IPS-15b (cell line): ENCODE measurements around the gene PCNP.
"Not testable (repeated sequence)": the region's sequence is repeated elsewhere in the genome, so short reads cannot be mapped to it uniquely, and the experiment has no call there.

Source experiments
- H3K27me3 ChIP-seq: one replicate; pipeline ENCODE4 v1.6.1; 2013; ENCODE audit warnings: low read length; ENCODE audit not compliant: control insufficient read depth, insufficient read depth
- H3K36me3 ChIP-seq: one replicate; pipeline ENCODE4 v1.6.1; 2013; ENCODE audit warnings: low read length; ENCODE audit not compliant: control insufficient read depth, insufficient read depth
- H3K4me1 ChIP-seq: one replicate; pipeline ENCODE4 v1.6.1; 2013; ENCODE audit warnings: mild to moderate bottlenecking, low read length; ENCODE audit not compliant: control insufficient read depth, insufficient read depth
- H3K4me3 ChIP-seq: one replicate; pipeline ENCODE4 v1.5.1; 2013; ENCODE audit warnings: low read depth, low read length
- H3K9ac ChIP-seq: one replicate; pipeline ENCODE4 v1.6.1; 2013; ENCODE audit warnings: low read depth, mild to moderate bottlenecking, low read length
- H3K9me3 ChIP-seq: one replicate; pipeline ENCODE4 v1.6.1; 2013; ENCODE audit warnings: mild to moderate bottlenecking, low read length; ENCODE audit not compliant: control insufficient read depth, insufficient read depth

The PCNP gene

DNA sequence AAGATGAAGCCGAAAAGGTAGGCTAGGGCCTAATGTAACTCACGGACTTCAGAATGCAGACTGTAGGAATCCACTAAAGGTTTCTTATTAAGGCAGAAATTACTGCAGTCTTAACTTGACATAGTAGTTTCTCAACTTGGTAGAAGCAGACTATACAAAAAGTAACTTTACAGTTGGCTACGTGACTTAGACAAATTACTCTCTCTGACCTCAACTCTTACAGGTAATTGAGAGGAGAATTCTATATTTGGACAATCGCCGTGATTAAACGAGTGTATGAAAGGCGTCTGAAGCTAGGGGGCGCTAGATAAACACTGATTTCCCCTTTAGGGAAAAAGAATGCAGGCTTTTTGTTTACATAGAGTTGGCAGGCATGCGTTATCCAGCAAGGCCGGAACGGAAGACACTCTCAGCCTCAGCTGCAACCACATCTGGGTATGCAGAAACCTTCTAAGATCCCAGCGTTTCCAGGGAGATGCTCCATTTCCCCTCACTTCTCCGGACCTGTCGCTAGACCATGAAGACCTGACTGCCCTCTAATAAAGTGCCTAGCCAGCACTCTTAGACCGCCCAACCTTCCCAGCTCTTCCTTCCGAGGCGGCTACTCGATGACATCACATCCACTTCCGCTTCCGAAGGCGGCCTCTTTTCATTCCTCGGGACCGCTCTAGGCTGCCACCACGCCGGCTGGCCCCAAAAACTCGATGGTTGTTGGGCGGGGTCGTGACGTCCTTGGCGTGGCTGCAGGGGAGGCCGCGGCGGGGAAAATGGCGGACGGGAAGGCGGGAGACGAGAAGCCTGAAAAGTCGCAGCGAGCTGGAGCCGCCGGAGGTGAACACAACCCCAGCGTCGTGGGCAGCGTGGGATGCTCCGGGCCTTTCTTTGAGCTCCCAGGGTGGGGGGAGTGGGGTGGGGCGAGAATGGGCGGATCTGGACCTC lies at the start of gene PCNP:
Gene PCNP (plus strand): TSS at position 732 of the 939 bp plus-strand sequence. CDS start 36 bp downstream, at position 768.
- Histone ChIP-seq H3K4me1 (no peaks in the 10 kb centered on the region), H3K27me3 (no peaks in the 10 kb centered on the region), H3K9ac (peak within 1 kb of the TSS; percentile 82), H3K4me3 (peak within 1 kb of the TSS; percentile 90), H3K36me3 (no peaks in the 10 kb centered on the region), H3K9me3 (no peaks in the 10 kb centered on the region)

DNA sequence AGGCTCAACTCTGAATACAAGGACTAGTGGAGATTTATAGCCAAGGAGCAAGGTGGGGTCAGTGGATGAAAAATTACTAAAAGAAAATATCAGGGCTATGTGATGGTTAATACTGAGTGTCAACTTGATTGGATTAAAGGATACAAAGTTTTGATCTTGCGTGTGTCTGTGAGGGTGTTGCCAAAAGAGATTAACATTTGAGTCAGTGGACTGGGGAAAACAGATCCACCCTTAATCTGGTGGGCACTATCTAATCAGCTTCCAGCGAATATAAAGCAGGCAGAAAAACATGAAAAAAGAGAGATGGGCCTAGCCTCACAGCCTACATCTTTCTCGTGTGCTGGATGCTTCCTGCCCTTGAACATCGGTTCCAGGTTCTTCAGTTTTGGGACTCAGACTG lies 46.5 kb upstream of the PCNP start:
- H3K27me3 ChIP-seq: no peaks in the 10 kb centered on the region
- peaks cover 8% of the 10 kb centered on the region for H3K9me3 ChIP-seq
- no peak overlapping the region for H3K9ac ChIP-seq
- H3K36me3 ChIP-seq: no peaks in the 10 kb centered on the region
- no peak overlapping the region for H3K4me3 ChIP-seq
- no peaks in the 10 kb centered on the region for H3K4me1 ChIP-seq

DNA sequence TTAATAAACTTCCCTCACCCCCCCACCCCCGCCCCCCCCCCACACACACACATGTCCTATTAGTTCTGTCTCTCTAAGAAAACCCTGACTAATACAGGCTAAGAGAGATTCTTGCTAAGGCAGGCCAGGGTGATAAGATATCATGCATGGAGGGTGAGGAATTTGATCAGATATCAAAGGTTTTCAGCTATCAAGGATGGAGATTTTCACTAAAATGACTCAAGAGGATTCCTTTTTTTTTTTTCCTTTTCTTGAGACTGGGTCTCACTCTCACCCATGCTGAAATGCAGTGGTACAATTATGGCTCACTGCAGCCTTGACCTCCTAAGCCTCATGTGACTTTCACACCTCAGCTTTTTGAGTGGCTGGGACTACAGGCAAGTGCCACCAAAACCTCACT lies 46.1 kb upstream of the PCNP start:
- Histone ChIP-seq H3K4me3 (no peak overlapping the region), H3K36me3 (no peaks in the 10 kb centered on the region), H3K9ac (no peak overlapping the region), H3K9me3 (peaks cover 8% of the 10 kb centered on the region), H3K4me1 (no peaks in the 10 kb centered on the region), H3K27me3 (no peaks in the 10 kb centered on the region)

GRCh38 chr3:101529816-101530685 lies 43.9 kb upstream of the PCNP start:
- no peaks in the 10 kb centered on the region for H3K4me1 ChIP-seq
- H3K36me3 ChIP-seq: no peaks in the 10 kb centered on the region
- no peaks in the 10 kb centered on the region for H3K27me3 ChIP-seq
- peaks cover 6% of the 10 kb centered on the region for H3K9me3 ChIP-seq
- no peak overlapping the region for H3K4me3 ChIP-seq
- no peak overlapping the region for H3K9ac ChIP-seq

DNA sequence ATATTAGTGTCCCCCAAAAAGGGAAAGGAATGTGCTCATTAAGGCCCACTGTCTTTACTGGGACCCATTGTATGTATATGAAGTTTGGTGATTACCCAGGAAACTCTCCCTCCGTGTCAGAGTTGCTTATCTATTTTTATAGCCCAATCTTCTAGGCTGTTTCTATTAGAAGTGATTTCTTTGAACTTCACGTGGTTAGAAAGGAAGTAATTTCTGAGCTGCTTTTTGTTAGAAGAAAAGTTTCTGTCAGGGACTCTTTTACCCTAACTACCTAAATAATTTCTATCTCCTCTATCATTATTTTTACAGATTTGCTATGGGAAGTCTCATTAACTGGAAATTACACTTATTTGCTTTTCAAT lies 43.3 kb upstream of the PCNP start:
- Histone ChIP-seq H3K9me3 (peaks cover under 1% of the 10 kb centered on the region), H3K36me3 (no peaks in the 10 kb centered on the region), H3K27me3 (no peaks in the 10 kb centered on the region), H3K4me1 (no peaks in the 10 kb centered on the region), H3K4me3 (no peak overlapping the region), H3K9ac (no peak overlapping the region)

- no peak overlapping the region for H3K4me3 ChIP-seq
Observed at GRCh38 chr3:101531473-101532086, 42.4 kb upstream of the PCNP start.

DNA sequence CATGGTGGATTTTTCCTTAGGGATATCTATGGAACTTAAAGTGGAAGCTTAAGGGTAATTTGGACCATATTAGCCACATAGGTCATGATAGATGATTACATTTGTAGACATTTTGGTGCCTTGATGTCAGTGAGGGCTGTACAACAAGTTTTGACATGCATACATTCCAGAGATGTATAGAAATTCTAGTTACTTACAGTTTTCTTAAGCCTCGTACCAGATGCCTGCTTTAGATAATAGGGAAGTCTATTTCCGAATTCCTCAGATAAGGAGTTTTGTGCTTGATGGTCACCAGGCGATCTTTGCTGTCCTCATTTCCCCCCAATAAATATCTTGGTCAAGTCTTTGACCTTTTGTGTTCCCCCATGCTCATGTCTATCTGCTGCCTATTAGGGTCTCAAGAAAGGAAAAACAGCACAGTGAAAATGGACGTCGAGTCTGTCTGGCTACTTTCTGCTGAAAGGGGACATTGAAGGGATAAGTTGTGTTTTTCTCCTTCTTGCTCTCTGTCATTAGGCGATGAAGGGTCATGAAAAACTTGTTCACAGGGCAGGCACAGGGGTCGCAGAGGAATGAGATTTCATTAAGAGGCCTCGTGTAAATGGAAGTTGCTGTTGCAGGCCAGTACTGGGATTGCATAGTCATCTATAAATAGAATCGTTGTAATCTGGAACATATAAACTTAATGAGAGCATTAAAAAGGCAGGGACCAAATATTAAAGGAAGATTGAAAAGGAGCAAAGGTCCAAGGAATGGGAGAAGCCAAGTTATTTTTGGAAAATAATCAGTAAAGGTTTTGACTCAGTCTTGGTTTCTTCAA lies 41.0 kb upstream of the PCNP start:
- H3K4me3 ChIP-seq: no peak overlapping the region
- H3K4me1 ChIP-seq: no peaks in the 10 kb centered on the region
- no peaks in the 10 kb centered on the region for H3K9me3 ChIP-seq

More at GRCh38 chr3:101531473-101532086, 42.4 kb upstream of the PCNP start:
- Histone ChIP-seq H3K27me3 (no peaks in the 10 kb centered on the region), H3K9ac (no peak overlapping the region), H3K36me3 (no peaks in the 10 kb centered on the region), H3K9me3 (no peaks in the 10 kb centered on the region), H3K4me1 (no peaks in the 10 kb centered on the region)

GRCh38 chr3:101533603-101533968 lies 40.4 kb upstream of the PCNP start:
- H3K9me3 ChIP-seq: no peaks in the 10 kb centered on the region
- H3K27me3 ChIP-seq: no peaks in the 10 kb centered on the region
- no peak overlapping the region for H3K9ac ChIP-seq
- no peaks in the 10 kb centered on the region for H3K4me1 ChIP-seq
- H3K36me3 ChIP-seq: no peaks in the 10 kb centered on the region
- no peak overlapping the region for H3K4me3 ChIP-seq

More for the DNA sequence above, 41.0 kb upstream of the PCNP start:
- no peaks in the 10 kb centered on the region for H3K27me3 ChIP-seq
- no peaks in the 10 kb centered on the region for H3K36me3 ChIP-seq
- H3K9ac ChIP-seq: no peak overlapping the region

DNA sequence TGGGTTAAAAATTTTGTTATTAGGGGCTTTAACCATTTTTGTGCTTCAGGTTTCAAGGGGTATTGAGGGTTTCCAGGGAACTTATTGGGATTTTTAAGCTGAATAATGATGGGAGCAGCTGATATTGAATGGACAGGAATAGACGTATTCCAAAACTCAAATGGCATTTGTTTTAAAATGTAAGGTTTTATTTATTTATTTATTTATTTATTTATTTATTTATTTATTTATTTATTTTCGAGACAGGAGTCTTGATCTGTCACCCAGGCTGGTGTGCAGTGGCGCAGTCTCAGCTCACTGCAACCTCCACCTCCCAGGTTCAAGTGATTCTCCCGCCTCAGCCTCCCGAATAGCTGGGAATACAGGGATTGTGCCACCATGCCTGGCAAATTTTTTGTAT lies 38.8 kb upstream of the PCNP start:
- H3K9me3 ChIP-seq: no peaks in the 10 kb centered on the region
- no peaks in the 10 kb centered on the region for H3K27me3 ChIP-seq
- H3K4me1 ChIP-seq: no peaks in the 10 kb centered on the region
- no peak overlapping the region for H3K4me3 ChIP-seq
- no peaks in the 10 kb centered on the region for H3K36me3 ChIP-seq
- H3K9ac ChIP-seq: no peak overlapping the region

GRCh38 chr3:101536266-101536665 lies 37.7 kb upstream of the PCNP start:
- Histone ChIP-seq H3K4me1 (no peaks in the 10 kb centered on the region), H3K9me3 (no peaks in the 10 kb centered on the region), H3K4me3 (no peak overlapping the region), H3K27me3 (no peaks in the 10 kb centered on the region), H3K9ac (no peak overlapping the region), H3K36me3 (no peaks in the 10 kb centered on the region)

GRCh38 chr3:101536955-101537354 lies 37.0 kb upstream of the PCNP start:
- not testable (repeated sequence) for H3K27me3 ChIP-seq, H3K4me1 ChIP-seq, H3K36me3 ChIP-seq

More at GRCh38 chr3:101536955-101537354, 37.0 kb upstream of the PCNP start:
- not testable (repeated sequence) for H3K9ac ChIP-seq, H3K4me3 ChIP-seq, H3K9me3 ChIP-seq
